GOT3 (cell line): ENCODE measurements around the gene CIC.
"Not testable (repeated sequence)": the region's sequence is repeated elsewhere in the genome, so short reads cannot be mapped to it uniquely, and the experiment has no call there.

Source experiments
- DNase-seq: peaks from one replicate; lab custom pipeline; 2025; ENCODE audit warnings: mixed read lengths; lab: John Stamatoyannopoulos, UW

CIC gene

GRCh38 chr19:42313096-42313839 lies 44.2 kb downstream of the CIC start, which contains the start of gene TMEM145:
TMEM145 (plus strand) TSS chr19:42313309; CDS start chr19:42313377, 68 bp downstream.
- DNase-seq = no peak

DNA sequence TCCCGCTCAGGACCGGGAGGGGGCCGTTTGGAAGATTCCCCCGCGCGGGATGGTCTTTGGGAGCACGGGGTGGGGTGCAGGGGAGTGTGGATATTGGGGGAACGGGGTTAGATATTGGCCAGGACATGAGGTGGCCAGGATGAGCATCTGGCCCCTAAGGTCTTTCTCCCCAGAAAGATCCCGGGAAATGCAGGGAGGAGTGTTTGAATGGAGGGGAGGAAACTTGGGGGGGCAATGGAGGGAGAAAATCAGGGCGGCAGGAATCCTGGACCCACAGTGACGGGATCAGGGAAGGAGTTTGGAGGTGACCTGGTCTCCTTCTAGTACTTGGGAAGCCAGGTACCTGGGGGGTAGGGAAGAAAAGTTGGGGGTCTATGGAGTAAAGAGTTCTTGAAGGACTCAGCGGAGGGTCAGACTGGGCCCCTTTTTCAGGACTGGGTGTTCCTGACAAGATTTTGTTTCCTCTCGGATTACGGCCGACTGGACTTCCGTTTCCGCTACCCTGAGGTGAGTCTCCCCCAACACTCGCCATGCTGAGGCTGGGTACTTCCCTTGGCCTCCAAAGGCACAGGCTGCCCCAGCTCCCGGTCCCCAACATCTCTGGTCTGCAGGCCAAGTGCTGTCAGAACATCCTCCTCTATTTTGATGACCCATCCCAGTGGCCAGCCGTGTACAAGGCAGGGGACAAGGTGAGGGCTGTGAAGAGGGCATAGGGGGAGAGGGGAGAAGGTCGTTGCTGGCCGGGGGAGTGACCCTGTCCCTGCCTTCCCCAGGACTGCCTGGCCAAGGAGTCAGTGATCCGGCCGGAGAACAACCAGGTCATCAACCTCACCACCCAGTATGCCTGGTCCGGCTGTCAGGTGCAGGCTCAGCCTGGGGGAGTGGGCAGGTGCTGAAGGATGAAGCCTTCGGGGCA lies 45.0 kb downstream of the CIC start:
- no peak for DNase-seq

DNA sequence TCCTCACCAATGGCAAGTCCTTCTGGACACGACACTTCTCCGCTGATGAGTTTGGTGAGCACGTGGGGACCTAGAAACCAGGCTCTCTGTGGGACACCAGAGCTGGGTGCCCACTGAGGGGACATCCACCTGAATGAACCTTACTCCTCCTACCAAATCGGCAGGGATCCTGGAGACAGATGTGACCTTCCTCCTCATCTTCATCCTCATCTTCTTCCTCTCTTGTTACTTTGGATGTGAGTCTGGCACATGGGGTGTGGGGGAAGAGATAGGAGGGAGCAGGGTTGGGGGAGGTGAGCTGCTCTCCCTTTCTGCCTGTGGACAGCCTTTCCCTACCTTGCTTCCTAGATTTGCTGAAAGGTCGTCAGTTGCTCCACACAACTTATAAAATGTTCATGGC lies 46.0 kb downstream of the CIC start:
- no peak for DNase-seq

GRCh38 chr19:42316223-42317211 lies 47.5 kb downstream of the CIC start:
- DNase-seq = no peak

GRCh38 chr19:42317535-42317934 lies 48.5 kb downstream of the CIC start:
- DNase-seq = no peak

GRCh38 chr19:42322305-42322704 lies 53.3 kb downstream of the CIC start:
- no peak for DNase-seq

GRCh38 chr19:42323473-42323851 lies 54.4 kb downstream of the CIC start:
- DNase-seq = no peak

- DNase-seq = no peak
Observed at GRCh38 chr19:42323852-42324654, 55.0 kb downstream of the CIC start.

- DNase-seq = no peak
Observed at GRCh38 chr19:42324655-42325307, 55.7 kb downstream of the CIC start.

- peak; percentile 90 for DNase-seq
Observed at GRCh38 chr19:42325308-42325895, 56.4 kb downstream of the CIC start, which contains the start of gene MEGF8. MEGF8 (plus strand) TSS chr19:42325635; CDS start chr19:42326244, 609 bp downstream.

DNA sequence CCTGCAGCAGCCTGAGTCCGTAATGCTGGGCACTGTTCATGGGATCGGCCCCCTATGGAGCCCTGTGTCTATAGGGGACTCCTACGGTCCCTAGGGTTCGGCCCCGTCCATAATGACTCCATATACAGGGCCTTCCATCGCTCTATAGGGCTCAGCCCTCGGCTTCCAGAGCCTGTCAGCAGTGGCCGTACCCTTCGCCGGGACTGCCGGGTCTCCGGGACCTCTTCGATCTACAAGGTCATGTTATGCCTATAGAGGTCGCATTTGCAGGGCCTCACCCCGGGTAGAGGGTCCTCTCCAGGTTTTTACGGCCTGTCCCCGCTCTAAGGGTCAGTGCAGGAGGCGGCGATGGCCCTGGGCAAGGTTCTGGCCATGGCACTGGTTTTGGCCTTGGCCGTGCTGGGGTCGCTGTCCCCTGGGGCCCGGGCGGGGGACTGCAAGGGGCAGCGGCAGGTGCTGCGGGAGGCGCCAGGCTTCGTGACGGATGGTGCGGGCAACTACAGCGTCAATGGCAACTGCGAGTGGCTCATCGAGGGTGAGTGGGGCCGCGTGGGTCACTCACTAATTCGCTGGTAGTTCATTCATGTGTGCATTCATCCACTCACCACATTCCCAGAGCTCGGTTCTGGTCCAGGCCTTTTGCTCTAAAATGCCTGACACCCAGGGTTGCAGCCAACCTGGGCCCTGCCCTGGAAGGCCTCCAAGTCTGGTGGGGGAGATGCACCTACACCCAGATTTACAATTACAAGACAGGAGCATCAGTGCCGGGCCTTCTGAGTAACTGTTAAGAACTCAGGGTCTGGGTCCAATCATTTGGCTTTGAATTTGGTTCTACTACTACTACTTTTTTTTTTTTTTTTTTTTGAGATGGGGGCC lies 57.1 kb downstream of the CIC start:
- DNase-seq = no peak

DNA sequence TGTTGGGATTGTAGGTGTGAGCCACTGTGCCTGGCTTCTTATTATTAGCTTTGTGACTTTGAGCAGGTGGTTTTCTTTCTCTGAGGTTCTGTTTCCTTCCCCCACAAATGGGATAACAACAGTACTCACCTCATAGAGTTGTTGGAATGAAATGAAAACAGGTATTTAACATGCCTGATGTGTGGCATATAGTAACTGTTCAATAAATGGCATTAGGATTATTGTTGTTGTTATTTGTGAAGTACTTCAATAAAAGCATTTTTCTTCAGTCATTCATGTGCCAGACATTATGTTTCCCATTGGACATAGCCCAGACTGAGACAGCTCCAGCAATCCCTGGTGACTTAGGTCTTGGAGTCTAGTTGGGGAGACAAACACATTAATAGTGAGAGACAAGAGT lies 57.9 kb downstream of the CIC start:
- no peak for DNase-seq

DNA sequence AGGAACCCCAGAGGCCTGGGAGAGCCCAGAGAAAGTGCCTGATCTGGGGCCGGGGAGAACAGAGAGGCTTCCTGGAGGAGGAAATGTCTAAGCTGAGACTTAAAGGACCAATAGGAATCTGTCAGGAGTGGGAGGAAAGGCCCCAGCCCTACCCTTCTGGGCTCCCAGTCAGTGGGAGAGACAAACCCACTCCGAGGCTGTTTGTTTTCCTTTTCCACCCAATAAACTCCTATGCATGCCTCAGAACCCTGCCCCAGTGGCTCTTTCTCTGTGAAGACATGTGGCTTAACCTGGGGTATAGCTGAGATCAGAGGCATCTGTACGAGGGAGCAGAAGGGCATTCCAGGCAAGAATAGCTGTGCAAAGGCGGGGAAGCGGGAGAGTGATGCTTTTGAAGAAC lies 58.3 kb downstream of the CIC start:
- no peak for DNase-seq

GRCh38 chr19:42328106-42328505 lies 59.1 kb downstream of the CIC start:
- DNase-seq = no peak

GRCh38 chr19:42328854-42329253 lies 59.8 kb downstream of the CIC start:
- no peak for DNase-seq

DNA sequence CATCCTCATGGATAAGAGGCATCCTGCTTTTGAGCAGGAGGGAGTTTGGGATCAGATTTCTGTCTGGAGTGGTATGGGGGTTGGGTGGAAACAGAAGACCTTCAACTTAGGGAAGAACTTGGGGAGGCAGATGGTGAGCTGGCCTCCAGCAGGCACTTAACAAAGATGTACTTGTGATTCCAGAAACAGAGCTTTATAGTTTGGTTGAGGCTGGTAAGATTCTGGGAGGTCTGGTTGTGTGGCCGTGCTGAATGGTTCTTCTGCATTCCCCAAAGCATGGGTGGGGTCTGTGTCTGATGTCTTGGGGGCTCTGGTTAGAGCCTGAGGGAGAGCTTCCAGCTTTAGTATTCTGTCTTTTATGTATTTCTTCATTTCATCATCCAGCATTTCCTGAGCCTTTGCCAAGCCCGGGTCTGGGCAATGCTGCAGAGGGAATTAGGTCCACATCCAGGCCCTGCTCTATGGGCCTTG lies 61.2 kb downstream of the CIC start:
- DNase-seq = no peak

GRCh38 chr19:42331333-42331732 lies 62.3 kb downstream of the CIC start:
- not testable (repeated sequence) for DNase-seq

DNA sequence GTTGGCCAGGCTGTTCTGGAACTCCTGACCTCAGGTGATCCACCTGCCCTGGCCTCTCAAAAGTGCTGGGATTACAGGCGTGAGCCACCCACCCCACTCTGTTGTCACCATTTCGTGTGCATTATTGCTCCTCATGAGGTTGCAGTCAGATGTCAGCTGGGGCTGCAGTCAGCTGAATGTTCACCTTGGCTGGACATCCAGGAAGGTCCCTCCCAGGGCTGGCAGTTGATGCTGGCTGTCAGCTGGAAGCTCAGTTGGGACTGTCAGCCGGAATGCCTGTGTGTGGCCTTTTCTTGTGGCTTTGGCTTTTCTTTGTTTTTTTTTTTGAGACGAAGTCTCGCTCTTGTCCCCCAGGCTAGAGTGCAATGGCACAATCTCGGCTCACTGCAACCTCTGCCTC lies 63.0 kb downstream of the CIC start:
- DNase-seq = no peak

DNA sequence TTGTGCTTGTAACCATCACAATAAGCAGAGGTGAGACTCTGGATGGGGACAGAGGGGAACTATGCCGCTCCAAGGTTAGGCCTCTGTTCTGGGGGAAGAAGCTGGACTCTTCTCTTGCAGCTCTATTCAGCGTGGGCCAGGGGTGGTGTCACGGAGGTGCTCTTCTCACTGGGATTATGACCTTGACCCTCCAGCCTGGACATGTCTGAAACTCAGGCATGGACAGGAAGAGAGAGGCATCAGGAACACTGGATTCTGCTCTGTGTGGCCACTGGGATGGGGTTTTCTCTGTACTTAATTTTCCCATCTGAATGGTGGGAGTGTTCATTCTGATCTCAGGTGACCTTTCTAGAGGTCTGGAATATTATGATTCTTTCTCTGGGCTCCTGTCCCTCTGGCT lies 64.0 kb downstream of the CIC start:
- DNase-seq = no peak
